Hematopoietic multipotent progenitor cell treated with erythropoietin and hydrocortisone succinate and interleukin-3 and kit ligand, for 17 days (in vitro differentiated cells): ENCODE results near the gene COQ6.
"Not testable (repeated sequence)": the region's sequence is repeated elsewhere in the genome, so short reads cannot be mapped to it uniquely, and the experiment has no call there.

Experiments
- DNase-seq: peaks from one replicate; pipeline ENCODE4 v3.0.0-alpha.2; 2015; ENCODE audit warnings: low spot score

COQ6 gene

DNA sequence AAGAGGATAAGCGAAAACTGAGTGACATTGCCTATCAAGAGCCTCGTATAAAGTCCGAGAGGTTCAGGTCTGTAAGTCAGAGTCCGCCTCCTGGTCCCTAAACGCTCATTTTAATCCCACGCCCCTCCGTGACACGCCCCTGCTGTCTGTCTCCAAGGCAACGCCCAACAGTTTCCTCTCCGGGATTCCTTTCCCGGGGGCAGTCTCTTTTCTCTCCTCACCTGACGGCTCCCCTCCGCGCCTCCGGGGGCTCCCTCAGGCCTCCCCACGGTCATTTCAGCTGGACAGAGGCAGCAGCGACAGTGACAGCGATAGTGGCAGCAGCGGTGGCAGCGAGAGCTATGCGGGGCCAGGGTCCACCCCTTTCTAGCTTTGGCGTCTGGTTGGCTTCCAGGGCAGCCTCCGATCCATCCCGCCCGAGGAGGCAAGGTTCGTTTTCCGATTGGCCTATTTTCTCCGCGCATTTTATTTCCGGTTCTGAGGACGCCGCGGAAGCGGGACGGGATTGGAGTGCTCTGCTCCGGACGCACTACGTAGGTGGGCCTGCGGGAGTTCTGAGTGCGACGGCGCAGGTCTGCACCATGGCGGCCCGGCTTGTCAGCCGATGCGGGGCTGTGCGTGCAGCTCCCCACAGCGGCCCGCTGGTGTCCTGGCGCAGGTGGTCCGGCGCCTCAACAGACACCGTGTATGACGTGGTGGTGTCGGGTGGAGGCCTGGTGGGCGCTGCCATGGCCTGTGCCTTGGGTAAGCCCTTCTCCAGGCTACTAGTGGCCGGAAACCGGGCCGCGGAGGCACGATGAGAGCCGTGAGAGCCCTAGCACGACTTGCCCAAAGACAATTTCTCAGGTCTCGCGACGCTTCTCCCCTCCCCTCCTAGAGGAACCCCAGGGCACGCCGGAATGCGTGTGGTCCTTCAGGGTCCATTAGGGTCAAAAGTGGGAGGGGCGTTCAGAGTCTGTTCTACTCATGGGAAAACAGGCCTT, at the start of gene COQ6, which contains the start of gene FAM161B:
TSS of gene COQ6 (plus strand) at position 551 of the 983 bp plus-strand sequence. CDS start at position 582, 31 bp downstream.
TSS of gene FAM161B (minus strand) at position 343 of the 983 bp plus-strand sequence. CDS start at position 275, 68 bp downstream.
- peak; percentile 90 for DNase-seq

DNA sequence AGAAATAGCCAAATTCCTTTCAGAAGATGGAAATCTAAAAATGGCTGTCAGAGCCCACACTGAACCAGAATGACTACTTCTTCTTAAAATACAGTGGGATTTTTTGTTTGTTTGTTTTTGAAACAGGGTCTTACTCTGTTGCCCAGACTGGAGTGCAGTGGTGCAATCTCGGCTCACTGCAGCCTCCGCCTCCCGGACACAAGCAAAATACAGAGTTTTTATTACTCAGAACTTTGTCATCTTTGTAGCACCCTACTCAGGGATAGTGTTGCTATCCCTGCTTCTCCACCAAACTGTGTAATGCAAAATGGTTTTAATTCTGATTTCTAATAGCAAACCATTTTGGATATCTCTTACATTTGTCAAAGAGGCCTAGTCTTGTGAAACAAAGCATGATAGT, 47.1 kb upstream of the COQ6 start:
- DNase-seq = no peak

- no peak for DNase-seq
Observed at GRCh38 chr14:73909681-73910080, 40.4 kb upstream of the COQ6 start.

- no peak for DNase-seq
Observed at GRCh38 chr14:73913256-73913655, 36.8 kb upstream of the COQ6 start.

- no peak for DNase-seq
Observed at GRCh38 chr14:73916324-73916723, 33.8 kb upstream of the COQ6 start.

DNA sequence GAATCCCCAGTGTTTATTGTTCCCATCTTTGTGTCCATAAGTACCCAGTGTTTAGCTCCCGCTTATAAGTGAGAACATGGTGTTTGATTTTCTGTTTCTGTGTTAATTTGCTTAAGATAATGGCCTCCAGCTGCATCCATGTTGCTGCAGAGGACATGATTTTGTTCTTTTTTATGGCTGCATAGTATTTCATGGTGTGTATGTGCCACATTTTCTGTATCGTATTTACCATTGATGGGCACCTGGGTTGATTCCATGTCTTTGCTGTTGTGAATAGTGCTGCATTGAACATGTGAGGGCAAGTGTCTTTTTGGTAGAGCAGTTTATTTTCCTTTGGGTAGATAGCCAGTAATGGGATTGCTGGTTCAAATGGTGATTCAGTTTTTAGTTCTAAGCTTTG, 30.6 kb upstream of the COQ6 start:
- not testable (repeated sequence) for DNase-seq

DNA sequence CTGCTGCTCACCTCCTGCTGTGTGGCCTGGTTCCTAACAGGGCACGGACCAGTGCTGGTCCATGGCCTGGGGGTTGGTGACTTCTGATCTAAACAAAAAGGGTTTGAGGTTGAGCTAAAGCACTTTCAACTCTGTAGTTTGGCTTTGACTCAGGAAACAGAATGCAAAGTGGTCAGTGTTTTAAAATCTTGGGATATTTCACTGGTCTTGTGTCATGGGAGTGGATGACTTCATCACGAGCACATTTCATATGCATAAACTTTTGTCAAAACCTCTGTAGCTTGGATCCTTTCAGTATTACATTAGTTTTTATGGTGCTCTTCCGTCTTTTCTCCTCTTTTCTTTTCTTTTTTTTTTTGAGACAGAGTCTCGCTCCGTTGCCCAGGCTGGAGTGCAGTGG, 25.8 kb upstream of the COQ6 start:
- no peak for DNase-seq

DNA sequence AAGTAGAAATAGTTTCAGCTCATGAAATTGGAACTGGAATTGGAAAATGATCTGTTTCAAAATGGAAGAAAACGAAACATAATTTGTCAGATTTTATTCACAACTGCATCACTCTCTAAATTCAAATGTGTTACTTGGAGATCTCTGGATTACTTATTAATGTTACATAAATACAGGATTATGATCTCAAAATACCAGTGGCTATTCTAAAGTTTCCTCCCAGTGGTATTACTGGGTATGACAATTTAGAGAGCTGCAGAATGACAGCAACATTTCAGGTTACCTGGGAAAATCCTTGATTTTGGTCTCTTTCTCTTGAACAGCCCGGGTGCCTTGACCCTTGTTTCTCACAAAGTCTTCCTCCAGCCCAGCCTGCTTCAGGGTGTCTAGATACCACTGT, 14.4 kb upstream of the COQ6 start:
- no peak for DNase-seq

GRCh38 chr14:73936548-73936947, 13.6 kb upstream of the COQ6 start:
- DNase-seq = no peak

DNA sequence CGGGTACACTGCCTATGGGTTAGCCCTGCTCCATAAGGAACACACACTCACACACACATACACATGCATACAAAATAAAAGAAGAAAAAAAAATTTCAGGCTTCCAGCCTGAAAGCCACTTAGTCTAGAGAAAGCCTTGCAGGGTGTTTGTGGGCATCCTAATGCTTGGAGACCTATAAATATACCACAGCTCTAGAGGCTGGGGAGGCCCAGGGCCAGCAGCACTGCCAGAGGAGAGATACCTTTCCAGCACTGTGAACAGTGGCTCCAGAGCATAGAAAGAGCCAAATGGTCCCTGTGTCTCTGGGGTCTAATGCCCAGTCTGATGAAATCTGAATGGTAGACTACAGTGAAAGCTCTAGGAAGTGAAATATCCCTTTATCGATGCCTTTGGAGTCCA, 13.1 kb upstream of the COQ6 start:
- no peak for DNase-seq

DNA sequence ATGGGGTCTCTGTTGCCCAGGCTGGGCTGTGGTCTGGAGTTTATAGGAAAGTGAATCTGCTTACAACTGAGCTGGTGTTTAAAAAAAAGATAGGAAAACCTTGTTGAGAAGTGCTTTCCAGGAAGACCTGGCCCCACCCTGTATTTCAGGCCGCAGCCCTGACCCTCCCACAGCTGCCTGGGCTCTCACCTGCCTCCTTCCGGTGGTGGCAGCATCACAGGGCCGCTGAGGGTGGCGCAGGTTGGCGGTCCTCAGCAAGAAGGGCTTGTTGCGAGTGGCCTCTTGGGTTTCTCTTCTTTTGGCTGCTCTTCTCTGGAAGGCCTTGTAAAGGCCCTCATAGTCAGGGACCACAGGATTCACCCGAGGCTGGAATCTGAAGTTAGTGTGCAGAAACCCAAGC, 7.9 kb upstream of the COQ6 start:
- no peak for DNase-seq

DNA sequence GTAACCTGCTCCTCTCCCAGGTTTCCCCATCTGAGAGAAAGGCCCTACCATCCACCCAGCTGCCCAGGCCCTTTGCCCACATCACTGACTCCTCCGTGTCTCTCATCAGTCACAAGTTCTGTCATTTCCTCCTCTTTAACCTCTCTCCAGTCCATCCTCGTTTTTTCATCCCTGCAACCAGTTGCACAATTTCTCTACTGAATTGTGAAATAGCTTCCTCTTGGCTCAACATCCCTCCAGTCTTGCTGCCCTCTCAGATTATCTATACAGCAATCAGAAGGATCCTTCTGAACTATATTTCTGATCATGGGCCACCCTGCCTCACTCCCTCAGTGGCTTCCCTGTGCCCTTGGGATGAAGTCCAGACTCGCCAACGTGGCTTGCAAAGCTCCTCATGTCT, 7.0 kb upstream of the COQ6 start:
- DNase-seq = no peak

- DNase-seq = no peak
Observed at GRCh38 chr14:73944432-73945158, 5.5 kb upstream of the COQ6 start.

GRCh38 chr14:73945159-73945670, 4.9 kb upstream of the COQ6 start:
- DNase-seq = no peak

GRCh38 chr14:73953731-73954130, 3.6 kb downstream of the COQ6 start:
- no peak for DNase-seq

DNA sequence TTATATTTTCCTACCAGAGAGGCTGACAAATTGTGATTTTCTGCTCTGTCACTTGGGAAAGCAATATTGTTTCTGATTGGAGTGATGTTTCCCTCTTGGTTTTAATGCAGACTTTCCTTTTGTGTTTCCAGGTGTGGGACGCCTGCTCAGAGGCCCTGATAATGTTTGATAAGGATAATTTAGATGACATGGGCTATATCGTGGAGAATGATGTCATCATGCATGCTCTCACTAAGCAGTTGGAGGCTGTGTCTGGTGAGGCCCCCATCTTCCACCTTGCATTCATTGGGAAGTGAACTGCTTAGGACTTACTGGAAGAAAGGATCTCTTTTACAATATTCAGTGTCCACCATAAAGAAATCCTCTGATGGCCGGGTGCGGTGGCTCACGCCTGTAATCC, 5.6 kb downstream of the COQ6 start:
- no peak for DNase-seq

DNA sequence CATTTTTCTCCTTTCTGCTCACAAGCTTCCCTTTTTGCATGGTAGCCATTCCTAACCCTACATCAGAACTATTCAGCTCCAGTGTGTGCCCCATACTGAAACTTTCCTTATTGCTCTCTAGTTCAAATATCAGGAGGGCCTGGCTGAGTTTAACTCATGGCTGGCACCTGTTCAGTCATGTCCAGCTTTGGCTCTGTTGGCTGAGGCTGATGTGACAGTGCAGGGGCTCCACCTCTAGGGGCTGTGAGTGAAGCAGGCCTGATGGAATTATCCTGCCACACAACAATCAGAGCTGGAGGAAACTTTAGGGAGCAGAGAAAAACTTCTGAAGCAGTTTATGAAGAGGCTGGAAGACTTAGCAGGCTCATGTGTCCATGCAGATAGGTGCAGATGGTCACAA, 8.5 kb downstream of the COQ6 start:
- no peak for DNase-seq

DNA sequence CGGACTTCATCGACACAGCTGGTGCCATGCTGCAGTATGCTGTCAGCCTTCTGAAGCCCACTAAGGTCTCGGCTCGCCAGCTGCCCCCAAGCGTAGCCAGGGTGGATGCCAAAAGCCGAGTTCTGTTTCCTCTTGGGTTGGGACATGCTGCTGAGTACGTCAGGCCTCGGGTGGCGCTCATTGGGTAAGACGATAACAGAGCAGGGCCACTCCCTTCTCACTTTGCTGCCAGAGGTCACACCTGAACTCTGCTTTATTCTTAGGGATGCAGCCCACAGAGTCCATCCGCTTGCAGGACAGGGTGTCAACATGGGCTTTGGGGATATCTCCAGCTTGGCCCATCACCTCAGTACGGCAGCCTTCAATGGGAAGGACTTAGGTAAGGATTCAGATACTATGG, 11.1 kb downstream of the COQ6 start:
- DNase-seq = no peak

GRCh38 chr14:73965216-73965615, 15.1 kb downstream of the COQ6 start:
- no peak for DNase-seq

DNA sequence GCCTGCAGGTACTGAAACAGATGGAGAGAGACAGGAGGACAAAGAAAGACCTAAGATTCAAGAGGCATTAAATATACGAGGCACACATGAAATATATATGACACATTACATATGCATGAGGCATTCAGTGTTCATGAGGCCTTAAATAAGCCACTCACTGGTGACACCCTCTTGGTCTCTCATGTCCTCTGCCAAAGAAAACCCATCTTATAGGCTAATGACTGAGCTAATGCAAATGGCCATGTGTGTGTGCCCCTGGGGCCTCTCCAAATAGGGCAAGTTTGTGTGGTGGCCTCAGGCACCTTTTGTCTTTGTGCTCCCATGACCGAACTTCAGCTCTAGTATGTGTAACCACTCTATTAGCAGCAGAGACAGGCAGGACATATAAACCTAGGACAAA, 18.8 kb downstream of the COQ6 start:
- no peak for DNase-seq

- peak; percentile 26 for DNase-seq
Observed at GRCh38 chr14:73973497-73973896, 23.4 kb downstream of the COQ6 start.

DNA sequence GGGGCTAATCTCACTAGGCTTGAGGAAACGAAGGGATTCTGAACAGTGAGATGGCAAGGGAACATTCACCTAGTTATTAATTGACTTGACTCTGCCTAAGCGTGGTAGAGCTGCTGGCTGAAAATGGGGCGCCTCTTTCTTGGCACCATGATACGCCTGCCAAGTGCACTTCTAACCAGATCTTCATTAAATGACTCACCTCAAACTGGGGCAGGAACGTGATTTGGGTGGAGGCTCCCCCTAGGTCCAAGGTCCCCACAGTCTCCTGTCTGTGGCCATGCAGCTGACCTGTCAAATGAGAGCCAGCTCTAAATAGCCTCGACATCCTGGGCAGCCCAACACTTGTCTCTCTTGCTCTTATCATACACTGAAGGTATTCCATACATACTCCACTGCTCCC, 26.0 kb downstream of the COQ6 start:
- DNase-seq = no peak

DNA sequence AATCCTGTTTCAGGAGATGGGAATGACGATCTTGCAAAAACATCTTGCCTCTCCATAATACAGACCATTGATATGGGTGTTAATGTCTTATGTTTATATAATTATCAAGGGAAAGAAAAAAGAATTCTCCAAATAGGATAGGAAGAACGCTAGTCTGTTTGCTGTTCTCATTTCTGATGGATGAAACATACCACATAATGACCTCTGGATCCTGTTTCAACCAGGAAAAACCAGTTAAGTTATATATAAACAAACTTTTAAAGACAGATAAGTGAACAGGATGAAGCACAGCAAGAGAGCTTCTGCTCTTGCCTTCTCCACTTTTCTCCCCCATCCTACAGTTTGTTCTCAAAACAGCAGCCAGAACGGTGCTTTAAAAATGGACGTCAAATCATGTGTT, 27.8 kb downstream of the COQ6 start:
- DNase-seq = no peak
